GM12873 (cell line): Measurements from ENCODE around the gene CDK18.

Source experiments
- CTCF ChIP-seq: IDR thresholded peaks from 2 replicates; pipeline ENCODE4 v1.5.1; 2012; ENCODE audit warnings: low read depth, mild to moderate bottlenecking, moderate library complexity, low read length, control low read depth; ENCODE audit not compliant: insufficient read depth; ENCODE audit errors: missing control alignments

CDK18 gene

GRCh38 chr1:205580140-205580922 is 75.9 kb downstream of the CDK18 start:
- no peak for TF ChIP-seq CTCF

- no peak for TF ChIP-seq CTCF
These were observed 76.4 kb downstream of the CDK18 start for GRCh38 chr1:205580923-205581180.

GRCh38 chr1:205581321-205581980 is 77.0 kb downstream of the CDK18 start:
- TF ChIP-seq CTCF: no peak

- no peak for TF ChIP-seq CTCF
These were observed 77.6 kb downstream of the CDK18 start for GRCh38 chr1:205582046-205582445.
